Measurements from ENCODE around the gene NOTUM.

Gene NOTUM

DNA sequence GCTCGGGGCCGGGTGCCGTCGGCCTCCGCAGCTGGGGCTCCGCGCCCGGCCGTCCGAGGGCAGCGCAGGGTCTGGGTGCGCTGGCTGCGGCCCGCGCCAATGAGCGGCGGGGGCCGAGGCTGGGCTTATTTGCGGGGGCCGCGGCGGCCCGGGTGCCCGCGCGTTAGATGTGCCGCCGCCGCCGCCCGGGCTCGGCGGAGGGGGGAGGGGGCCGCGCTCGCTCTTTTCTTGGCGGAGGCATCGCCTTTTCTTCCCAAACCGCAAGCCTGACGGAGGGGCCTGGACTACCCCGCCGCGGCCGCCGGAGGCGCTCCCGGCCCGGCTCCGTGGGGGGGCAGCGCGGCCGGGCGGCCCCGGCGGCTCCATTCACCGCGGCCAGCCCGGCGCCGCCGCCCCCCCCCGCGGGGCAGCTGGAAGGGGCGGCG lies at the start of gene NOTUM:
TSS of gene NOTUM (minus strand) at position 101 of the 425 bp plus-strand sequence. CDS start 278 bp downstream, outside the sequence.
- no peak for DNase-seq (ENCODE audit: low spot score)

DNA sequence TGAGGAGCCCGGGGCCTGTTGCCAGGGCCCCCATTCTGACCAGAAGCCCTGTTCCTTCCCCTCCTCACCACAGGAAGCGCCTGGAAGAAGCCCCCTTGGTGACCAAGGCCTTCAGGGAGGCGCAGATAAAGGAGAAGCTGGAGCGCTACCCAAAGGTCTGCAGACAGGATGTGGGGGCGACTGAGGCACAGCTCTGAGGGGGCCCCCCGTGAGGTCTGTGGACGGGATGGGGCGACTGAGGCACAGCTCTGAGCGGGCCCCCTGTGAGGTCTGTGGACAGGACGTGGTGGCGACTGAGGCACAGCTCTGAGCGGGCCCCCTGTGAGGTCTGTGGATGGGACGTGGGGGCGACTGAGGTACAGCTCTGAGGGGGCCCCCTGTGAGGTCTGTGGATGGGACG lies 48.4 kb upstream of the NOTUM start:
- no peak for DNase-seq (ENCODE audit: low spot score)

DNA sequence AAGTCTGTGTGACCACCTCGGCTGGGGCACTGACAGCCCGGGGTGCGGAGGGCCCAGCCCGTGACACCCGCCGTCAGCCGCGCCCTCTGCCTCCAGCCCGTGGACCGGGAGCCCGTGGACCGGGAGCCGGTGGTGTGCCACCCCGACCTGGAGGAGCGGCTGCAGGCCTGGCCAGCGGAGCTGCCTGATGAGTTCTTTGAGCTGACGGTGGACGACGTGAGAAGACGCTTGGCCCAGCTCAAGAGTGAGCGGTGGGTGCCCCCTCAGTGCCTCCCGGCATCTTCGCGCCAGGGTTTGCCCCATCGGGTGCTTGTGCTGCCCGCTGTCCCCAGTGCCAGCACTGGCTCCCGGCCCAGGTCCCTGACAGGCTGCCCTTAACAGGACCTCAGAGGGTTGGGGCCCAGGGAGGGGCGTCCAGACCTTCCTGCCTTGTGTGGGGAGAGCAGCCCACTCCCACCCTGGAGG lies 48.0 kb upstream of the NOTUM start:
- DNase-seq (ENCODE audit: low spot score) = no peak

DNA sequence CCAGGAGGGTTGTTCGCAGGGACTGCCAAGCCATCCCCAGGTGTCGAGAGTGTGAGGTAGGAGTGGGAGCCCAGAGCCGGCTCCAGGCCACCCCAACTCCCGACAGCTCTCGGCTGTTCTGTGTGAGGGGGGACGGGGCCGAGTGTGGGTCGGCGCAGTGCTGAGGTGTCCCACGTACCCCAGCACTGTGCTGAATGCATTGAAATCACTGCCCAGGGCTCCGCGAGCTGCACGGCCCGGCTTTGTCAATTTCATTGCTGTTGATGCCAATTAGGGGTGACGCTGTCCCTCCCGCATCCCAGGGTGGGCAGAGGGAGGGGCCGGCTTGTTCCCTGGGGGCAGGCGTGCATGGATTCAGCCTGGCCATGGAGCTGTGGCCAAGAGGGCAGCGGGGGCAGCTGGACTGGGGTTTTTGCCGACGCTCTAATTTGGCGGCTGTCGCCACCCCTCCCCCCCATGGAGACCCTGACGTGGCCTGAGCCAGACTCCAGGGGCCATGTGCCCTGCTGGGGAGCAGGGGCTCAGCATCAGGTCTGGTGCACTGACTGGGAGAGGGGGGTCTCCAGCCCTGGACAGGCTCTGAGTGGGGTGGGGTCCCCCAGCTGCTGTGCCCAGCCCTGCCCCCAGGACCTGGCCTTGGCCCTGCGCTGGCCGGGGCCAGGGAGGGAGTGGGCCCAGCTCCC lies 47.4 kb upstream of the NOTUM start:
- no peak for DNase-seq (ENCODE audit: low spot score)

DNA sequence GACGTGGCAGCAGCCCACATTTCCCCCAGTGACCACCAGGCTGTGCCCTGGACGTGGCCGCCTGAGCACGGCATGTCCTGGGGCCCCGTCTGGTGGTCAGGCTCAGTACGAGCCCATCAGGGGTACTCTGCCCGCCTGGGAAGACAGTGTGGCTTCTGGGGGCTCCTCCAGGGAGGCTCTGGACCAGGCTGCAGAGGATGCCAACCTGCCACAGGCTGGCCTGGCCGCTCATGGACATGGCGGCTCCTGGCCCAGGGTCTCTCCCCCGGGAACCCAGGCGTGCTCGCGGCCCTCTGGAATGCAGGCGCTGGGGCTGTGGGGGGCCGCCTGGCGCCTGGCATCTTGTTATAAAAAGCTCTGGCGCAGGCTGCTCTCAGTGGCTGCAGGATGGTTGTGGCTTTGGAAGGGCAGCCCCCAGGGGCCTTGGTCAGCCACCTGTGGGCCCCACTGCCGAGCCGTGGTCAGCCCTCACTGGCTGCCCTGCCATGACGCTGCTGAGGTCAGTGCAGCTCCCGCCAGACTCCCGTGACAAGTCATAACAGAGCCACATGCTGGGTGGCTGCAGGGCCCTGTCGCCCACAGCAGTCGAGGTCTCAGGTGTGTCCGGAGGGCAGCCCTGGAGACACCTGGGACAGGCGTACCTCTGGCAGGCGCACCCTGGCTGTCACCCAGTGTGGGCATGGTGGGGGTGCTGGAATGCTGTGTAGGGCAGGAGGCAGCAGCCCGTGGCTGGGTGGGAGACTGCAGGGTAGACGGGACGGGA lies 46.7 kb upstream of the NOTUM start:
- DNase-seq (ENCODE audit: low spot score) = no peak

DNA sequence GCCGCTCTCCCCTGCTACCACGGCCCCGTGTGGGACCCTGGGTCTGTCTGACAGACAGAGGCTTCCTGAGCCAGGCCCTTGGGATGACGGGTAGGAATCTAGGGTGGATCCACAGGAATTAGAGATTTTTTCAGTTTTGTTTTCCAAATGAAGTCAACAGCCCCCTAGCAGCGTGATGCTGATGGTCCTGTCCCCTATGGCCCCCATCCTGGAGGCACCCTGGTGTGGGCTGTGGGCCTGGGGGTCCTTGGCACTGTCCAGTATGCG lies 46.2 kb upstream of the NOTUM start:
- no peak for DNase-seq (ENCODE audit: low spot score)

DNA sequence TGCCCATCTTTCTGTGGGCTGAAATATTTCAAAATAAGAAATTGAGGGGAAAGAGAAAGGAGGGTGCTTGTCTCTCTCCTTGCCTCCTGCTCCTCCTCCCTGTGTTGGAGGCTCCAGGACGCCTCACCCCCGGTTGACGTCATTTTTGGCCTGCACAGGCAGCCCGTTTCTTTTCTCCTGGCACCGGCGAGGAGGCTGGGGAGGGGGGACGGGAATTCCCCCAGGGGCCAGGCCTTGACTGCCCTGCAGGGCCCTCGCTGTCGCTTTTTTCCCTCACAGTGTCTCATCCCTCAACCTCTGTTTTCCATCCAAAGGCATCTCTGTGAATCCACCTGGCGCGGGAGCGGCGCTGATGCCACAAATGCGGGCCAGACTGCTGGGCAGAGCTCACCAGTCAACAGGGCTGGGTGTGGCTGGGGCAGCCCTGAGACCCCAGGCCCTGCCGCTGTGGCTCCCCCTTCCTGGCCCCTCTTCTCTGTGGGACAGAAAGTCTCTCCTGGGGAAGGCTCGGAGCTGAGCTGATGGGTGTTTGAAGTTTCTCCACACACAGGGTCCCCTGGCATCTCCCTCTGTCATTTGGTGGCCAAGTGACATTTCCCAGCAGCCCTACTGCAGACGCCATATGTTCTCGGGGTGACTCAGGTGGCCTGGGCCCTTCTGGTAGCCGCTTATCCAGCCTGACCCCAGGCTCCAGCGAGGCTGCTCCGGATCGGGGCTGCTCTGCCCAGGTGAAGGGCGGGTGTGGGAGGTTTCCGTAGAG lies 45.7 kb upstream of the NOTUM start:
- DNase-seq (ENCODE audit: low spot score) = no peak

DNA sequence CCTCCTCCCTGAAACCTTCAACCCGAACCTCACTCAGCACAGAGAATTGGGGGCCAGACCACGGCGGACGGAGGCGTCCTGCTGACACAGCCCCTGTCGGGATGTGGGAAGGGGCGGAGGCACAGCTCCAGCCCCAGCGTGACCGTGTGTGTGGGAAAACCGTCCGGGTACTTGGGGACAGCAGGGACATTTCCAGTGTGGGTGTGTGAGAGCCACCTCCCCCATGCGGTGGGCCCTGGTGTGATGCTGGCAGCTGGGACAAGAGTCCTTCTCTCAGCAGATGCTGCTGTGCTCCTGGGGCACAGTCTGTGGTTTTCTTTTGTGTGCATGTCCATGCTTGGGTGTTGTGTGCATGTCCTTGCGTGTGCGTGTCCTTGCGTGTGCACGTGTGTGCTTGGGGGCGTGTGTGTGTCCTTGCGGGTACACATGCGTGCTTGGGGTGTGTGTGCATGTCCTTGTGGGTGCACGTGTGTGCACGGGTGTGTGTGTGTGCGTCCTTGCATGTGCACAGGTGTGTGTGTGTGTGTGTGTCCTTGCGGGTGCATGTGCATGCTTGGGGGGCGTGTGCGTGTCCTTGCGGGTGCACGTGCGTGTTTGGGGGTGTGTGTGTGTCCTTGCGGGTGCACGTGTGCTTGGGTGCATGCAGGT lies 44.8 kb upstream of the NOTUM start:
- DNase-seq (ENCODE audit: low spot score) = no peak

DNA sequence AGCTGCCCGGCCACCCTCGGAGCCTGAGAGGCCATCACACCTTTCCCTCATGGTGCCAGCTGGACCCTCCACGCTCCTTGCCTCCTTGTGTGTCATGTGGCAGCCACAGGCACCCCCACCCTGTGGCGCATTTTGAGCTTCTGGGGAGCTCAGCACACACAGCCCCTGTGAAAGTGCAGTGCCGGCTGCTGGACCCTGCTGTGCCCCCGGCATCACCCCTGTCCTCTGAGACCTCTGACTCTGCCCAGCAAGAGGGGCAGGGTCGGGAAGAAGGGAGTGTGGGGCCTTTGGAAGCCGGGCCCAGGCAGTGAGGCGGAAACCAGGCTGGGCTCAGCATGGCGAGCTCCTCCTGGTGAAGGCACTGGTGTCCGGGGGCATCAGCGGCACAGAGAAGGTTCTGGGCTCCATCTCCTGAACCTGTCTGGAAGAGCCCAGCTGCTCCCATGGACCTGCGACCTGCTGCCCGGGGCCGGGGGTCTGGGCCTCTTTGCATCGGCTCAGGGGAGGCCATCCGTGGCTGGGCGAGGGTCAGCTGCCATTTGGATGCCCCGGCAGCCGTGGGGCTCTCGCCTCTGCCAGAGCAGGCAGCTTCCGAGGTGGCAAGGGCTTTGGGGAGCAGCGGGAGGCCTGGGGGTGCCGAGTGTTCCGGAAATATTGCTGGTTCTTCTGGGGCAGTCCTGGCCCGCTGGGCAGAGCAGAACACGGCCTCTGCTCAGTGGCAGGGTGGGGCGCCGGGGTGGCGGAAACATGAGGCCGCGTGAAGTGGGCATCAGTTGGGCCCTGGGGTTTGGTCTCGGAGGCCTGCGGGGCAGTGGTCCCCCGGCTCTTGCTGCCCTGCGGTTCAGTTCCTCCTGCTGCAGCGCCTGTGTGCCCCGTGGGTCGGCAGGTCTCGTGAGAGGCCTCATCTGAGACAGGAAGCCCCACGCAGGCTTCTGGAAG lies 43.8 kb upstream of the NOTUM start:
- DNase-seq (ENCODE audit: low spot score) = no peak

DNA sequence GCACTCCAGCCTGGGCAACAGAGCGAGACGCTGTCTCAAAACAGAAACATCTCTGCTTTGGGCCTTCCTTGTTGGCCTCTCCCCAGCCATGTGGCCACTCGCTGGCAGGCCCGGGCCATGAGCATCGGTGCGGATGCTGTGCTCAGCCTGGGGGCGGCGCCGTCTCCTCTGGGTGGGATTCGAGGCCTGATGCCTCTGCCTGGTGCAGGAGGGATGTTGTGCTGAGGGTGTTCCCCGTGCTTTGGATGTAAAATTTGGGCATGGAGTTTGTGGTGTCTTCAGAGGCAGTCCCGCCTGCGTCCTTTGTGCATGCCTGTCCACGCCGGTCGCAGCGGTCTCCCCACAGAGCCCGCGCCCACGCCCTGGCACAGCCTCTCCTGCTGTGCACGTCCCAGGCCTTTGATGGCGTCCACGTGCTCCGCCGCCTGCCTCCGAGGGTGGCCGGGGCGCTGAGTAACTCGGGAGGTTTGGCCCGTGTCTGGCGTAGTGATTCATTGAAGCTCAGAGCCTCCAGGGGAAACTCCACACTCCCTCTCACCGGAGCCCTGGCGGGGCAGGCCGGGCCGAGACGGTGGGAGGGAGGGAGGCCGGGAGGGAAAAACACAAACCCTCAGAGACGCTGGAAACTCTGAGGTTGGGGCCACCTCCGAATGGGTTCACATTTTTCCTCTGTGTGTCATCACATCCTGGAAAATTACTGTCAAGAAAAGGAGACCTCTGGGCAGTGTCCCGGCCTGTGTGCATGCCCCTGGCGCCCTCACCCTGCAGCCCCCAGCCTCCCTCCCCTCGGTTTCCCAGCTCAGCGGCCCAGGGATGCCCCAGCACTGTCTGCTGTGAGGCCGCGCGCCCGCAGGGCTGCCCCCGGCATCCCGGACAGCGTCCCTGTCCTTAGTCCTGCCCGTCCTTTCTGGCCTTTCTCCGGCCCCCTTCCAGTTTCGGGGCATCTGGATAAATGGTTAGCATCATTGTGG lies 42.7 kb upstream of the NOTUM start:
- no peak for DNase-seq (ENCODE audit: low spot score)

DNA sequence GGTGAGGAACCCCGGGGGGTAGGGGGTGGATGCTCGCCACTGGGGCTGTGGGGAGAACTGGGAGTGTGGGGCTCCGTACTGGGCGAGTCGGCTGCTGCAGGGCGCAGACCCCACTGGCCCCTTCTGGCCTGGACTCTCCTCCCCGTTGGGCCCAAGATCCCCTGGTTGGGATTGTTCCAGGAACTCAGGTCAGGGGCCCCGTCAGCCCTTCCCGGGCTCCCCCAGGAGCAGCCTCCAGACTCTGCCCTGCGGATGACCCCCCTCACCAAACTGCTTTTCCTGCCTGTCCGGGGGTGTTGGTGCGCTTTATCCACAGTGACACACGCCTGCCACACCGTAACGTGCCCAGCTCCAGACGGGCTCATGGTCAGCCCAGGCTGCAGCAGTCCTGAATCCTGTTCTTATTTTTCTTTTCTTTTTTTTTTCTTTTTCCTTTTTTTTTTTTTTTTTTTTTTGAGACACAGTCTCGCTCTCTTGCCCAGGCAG lies 40.6 kb upstream of the NOTUM start:
- no peak for DNase-seq (ENCODE audit: low spot score)

DNA sequence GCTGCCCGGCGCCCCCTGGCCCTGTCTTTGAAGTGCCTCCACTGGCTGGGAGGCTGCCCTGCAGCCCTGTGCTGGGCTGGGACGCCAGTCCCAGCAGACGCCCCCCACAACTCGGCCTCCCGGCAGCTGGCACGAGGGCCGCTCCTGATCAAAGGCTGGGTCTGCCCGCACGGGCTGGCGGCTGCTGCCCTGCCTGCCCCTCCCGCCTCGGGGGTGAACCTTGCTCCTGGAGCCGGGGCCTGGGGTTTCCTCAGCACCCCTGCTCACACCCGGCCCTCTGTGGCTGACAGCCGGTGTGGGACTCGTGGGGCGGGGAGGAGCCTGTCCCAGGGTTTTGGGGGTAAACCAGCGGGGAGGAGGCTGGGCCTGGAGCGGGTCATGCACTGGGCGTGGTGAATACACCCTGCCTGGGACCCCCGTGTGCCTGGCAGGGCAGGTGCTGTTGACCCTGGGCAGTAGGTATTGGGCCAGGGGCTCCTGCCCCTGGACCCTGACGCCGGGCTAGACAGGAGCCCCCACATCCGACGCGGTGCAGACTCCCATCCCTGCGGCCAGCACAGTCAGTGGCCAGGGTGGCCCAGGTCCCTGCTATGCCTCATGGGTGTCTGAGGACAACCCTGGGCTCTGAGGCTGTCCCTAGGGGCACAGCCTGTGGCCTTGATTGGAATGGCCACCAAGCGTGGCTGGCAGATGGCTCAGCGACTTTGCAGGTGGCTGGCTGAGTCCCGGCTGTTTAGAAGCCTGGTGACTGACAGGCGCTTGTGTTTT lies 40.0 kb upstream of the NOTUM start:
- no peak for DNase-seq (ENCODE audit: low spot score)

DNA sequence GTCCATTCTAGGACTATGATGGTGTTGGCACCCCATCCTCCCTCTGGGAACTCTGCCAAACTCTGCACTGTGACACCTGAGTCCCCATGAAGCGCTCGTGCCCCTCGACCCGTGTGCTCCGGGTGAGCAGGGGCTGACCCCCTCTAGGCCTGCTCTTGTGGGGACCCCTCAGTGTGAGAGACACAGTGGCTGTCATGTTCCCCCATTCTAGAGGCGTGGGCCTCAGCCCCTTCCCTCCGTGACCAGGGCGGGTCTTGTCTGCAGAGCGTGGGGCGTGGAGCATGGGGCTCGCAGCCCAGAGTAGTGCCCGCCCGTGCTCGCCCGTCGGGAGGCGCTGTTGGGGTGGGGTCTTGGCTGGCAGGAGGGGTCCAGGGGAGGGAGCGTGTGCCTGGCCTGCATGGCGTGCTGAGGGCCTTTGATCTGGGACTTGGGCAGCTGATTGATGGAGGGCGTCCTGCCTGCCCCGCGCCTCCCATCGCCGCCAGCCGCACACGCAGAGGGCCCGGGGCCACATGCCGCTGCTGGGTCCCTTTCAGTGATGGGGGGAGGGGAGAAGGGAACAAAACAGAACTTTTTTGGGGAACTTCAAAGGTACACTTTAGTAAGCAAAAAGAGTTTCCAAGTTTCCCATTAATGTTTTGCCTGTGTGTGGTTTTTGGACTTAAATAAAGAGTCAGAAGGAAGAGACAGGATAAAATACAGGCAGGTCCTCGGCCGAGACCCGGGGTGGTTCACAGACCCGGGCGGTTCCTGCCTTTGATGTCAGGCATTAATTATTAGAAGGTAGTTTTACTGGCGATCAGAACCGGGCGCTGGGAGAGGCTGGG lies 39.2 kb upstream of the NOTUM start:
- no peak for DNase-seq (ENCODE audit: low spot score)

DNA sequence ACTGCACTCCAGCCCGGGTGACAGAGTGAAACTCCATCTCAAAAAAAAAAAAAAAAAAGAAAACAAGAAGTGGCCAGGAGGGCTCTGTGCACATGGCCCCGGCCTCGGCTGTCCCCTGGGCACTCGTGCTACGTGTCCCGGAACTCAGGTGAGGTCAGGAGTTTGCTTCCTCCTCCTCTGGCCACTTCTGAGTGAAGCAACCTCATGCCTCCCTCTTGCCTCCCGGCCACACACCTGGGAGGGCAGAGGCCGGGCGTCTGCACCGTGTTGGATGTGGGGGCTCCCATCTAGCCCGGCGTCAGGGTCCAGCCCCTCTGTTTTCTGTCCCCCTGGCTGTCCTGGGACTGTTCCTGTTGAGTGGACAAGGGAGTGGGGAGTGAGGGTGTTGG lies 38.6 kb upstream of the NOTUM start:
- DNase-seq (ENCODE audit: low spot score) = no peak

DNA sequence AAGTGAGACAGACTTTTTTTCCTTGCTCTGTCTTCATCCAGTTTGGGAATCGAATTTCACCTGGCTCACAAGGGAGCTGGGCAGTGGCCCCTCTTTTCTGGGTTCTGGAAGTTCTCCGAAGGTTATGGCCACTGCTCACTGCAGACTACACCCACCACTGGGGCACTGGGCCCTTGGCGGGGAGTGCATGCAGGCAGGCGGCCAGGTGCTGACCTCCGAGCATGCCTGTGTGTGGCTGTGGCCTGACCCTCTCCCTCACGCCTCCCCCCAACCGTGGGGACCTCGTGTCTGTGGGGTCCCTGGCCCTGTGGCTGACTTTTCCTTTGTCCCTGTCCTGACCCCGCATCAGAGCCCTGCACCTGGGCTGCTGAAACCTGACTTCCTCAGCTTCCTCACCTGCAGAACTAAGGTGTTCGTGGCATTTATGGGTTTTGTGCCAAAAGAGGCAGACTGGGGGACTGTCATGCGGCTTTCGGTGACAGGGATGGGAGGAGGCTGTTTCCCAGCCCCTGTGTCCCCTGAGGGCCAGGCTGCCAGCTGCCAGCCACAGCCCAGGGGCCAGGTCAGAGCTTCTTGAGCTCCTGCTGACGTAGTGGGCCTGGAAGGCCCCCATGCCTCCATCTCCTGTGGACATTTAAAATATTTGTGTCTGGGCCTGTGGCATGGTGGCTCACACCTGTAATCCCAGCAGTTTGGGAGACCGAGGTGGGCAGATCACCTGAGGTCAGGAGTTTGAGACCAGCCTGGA lies 37.9 kb upstream of the NOTUM start:
- DNase-seq (ENCODE audit: low spot score) = no peak

DNA sequence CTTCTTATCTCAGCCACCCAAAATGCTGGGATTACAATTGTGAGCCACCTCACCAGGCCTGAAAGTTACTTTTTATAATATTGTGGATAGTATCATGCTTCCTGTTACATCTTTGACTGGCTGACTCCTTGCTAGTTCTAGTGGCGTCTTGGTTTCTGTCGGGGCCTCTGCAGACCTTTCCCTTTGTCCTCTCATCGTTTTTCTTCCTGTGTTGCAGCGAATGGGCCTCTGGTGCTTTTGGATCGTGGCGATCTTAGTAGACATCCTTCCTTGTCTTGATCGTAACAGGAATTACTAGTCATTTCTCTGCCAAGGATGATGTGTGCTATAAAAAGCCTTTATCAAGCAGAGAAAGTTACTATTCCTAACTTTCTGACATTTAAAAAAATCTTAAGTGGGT lies 37.2 kb upstream of the NOTUM start:
- DNase-seq (ENCODE audit: low spot score) = no peak

DNA sequence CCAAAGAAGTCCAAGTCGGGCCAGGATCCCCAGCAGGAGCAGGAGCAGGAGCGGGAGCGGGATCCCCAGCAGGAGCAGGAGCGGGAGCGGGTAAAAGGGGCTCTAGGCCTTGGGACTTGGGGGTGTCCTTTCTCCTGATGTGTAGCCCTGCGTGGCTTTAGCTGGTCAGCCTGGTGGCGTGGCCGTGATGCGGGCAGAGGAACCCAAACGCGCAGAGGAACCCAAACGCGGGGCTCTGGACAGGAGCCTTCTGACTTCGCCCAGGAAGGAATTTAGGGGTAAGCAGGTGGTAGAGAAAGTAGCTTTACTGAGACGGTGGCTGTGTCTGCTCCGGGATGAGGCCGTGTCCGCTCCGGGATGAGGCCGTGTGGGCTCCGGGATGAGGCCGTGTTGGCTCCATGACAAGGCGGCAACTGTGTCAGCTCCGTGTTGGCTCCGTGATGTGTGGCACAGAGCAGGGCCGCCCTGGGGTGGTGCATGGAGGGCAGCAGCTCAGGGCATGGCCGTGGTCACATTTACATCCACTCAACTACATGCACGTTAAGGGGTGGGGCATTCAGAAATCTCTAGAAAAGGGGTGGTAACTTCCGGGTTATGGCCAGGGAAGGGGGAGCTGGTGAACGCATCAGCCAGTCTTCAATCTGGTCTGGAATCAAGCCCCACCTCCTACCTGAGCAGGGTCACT lies 35.9 kb upstream of the NOTUM start:
- no peak for DNase-seq (ENCODE audit: low spot score)

All from CD4-positive, alpha-beta T cell treated with Interleukin-15 for 4 hours (primary cell).